HFF-Myc (cell line): ENCODE results near the gene SCIMP.

ENCODE experiments used
- DNase-seq: peaks from one replicate; pipeline ENCODE4 v3.0.0-alpha.2; 2011; ENCODE audit warnings: low read depth; ENCODE audit errors: extremely low read depth
- H3K4me3 ChIP-seq: replicated peaks from 2 replicates; pipeline ENCODE4 v1.5.1; 2011; ENCODE audit warnings: low read depth, mild to moderate bottlenecking, control low read depth, low read length
- CTCF ChIP-seq: IDR thresholded peaks from 2 replicates; pipeline ENCODE4 v1.5.1; 2012; ENCODE audit warnings: mild to moderate bottlenecking, low read depth, low read length, control low read depth; ENCODE audit errors: missing control alignments

SCIMP gene

GRCh38 chr17:5234645-5235576 lies at the start of gene SCIMP:
Gene SCIMP, minus strand, starts transcription at chr17:5234860. Its CDS starts 105 bp downstream, at chr17:5234755.
- no peak for DNase-seq
- TF ChIP-seq CTCF = no peak
- no peak within 1 kb of the TSS for H3K4me3 ChIP-seq

GRCh38 chr17:5283571-5284315 lies 49.1 kb upstream of the SCIMP start:
- TF ChIP-seq CTCF = no peak
- peak overlapping the region; percentile 79 for H3K4me3 ChIP-seq
- no peak for DNase-seq

GRCh38 chr17:5282642-5283217 lies 48.1 kb upstream of the SCIMP start:
- DNase-seq = no peak
- H3K4me3 ChIP-seq = peak overlapping the region; percentile 79
- no peak for TF ChIP-seq CTCF

GRCh38 chr17:5281814-5282641 lies 47.4 kb upstream of the SCIMP start, which contains the start of gene RABEP1:
Gene RABEP1, plus strand, starts transcription at chr17:5282284. Its CDS starts 203 bp downstream, at chr17:5282487.
- peak within 1 kb of the TSS; percentile 79 for H3K4me3 ChIP-seq
- DNase-seq = peak; percentile 53
- no peak for TF ChIP-seq CTCF

- no peak overlapping the region for H3K4me3 ChIP-seq
- DNase-seq = no peak
- no peak for TF ChIP-seq CTCF
Measured at GRCh38 chr17:5272322-5272721, 37.7 kb upstream of the SCIMP start.
